ENCODE measurements around the gene CELF6.

The CELF6 gene

GRCh38 chr15:72319985-72320671 lies at the start of gene CELF6:
TSS of gene CELF6 (minus strand) at chr15:72320157. CDS start at chr15:72319874, 283 bp downstream.
- peak; percentile 34 to 52 (median 35) for DNase-seq (ENCODE audit: low read depth in 2 of 3, low spot score in 1 of 3)

GRCh38 chr15:72368899-72369298 lies 48.9 kb upstream of the CELF6 start:
- no peak for DNase-seq (ENCODE audit: low read depth in 2 of 3, low spot score in 1 of 3)

GRCh38 chr15:72368325-72368724 lies 48.4 kb upstream of the CELF6 start:
- DNase-seq (ENCODE audit: low read depth in 2 of 3, low spot score in 1 of 3): no peak

GRCh38 chr15:72365844-72366243 lies 45.9 kb upstream of the CELF6 start:
- DNase-seq (ENCODE audit: low read depth in 2 of 3, low spot score in 1 of 3): no peak

GRCh38 chr15:72361176-72361575 lies 41.2 kb upstream of the CELF6 start:
- DNase-seq (ENCODE audit: low read depth in 2 of 3, low spot score in 1 of 3): no peak

GRCh38 chr15:72358650-72359171 lies 38.8 kb upstream of the CELF6 start:
- no peak for DNase-seq (ENCODE audit: low read depth in 2 of 3, low spot score in 1 of 3)

GRCh38 chr15:72358121-72358520 lies 38.2 kb upstream of the CELF6 start:
- DNase-seq (ENCODE audit: low read depth in 2 of 3, low spot score in 1 of 3): no peak

- no peak for DNase-seq (ENCODE audit: low read depth in 2 of 3, low spot score in 1 of 3)
Measured at GRCh38 chr15:72354496-72354895, 34.5 kb upstream of the CELF6 start.

GRCh38 chr15:72353266-72353665 lies 33.3 kb upstream of the CELF6 start:
- no peak for DNase-seq (ENCODE audit: low read depth in 2 of 3, low spot score in 1 of 3)

- no peak for DNase-seq (ENCODE audit: low read depth in 2 of 3, low spot score in 1 of 3)
Measured at GRCh38 chr15:72345806-72346205, 25.8 kb upstream of the CELF6 start.

GRCh38 chr15:72345280-72345679 lies 25.3 kb upstream of the CELF6 start:
- DNase-seq (ENCODE audit: low read depth in 2 of 3, low spot score in 1 of 3): no peak

GRCh38 chr15:72344602-72345001 lies 24.6 kb upstream of the CELF6 start:
- DNase-seq (ENCODE audit: low read depth in 2 of 3, low spot score in 1 of 3): no peak

GRCh38 chr15:72342385-72342784 lies 22.4 kb upstream of the CELF6 start:
- DNase-seq (ENCODE audit: low read depth in 2 of 3, low spot score in 1 of 3): no peak

- DNase-seq (ENCODE audit: low read depth in 2 of 3, low spot score in 1 of 3): no peak
Measured at GRCh38 chr15:72341361-72341760, 21.4 kb upstream of the CELF6 start.

- no peak for DNase-seq (ENCODE audit: low read depth in 2 of 3, low spot score in 1 of 3)
Measured at GRCh38 chr15:72340366-72340765, 20.4 kb upstream of the CELF6 start.

- DNase-seq (ENCODE audit: low read depth in 2 of 3, low spot score in 1 of 3): no peak
Measured at GRCh38 chr15:72339777-72340177, 19.8 kb upstream of the CELF6 start.

- DNase-seq (ENCODE audit: low read depth in 2 of 3, low spot score in 1 of 3): no peak
Measured at GRCh38 chr15:72338617-72339321, 18.8 kb upstream of the CELF6 start.

GRCh38 chr15:72338148-72338547 lies 18.2 kb upstream of the CELF6 start:
- DNase-seq (ENCODE audit: low read depth in 2 of 3, low spot score in 1 of 3): no peak

- no peak for DNase-seq (ENCODE audit: low read depth in 2 of 3, low spot score in 1 of 3)
Measured at GRCh38 chr15:72334842-72335241, 14.9 kb upstream of the CELF6 start.

- no peak for DNase-seq (ENCODE audit: low read depth in 2 of 3, low spot score in 1 of 3)
Measured at GRCh38 chr15:72331021-72331420, 11.1 kb upstream of the CELF6 start.

GRCh38 chr15:72323752-72324151 lies 3.8 kb upstream of the CELF6 start:
- DNase-seq (ENCODE audit: low read depth in 2 of 3, low spot score in 1 of 3): no peak

- peak in 1 of 3 donors; percentile 20 for DNase-seq (ENCODE audit: low read depth in 2 of 3, low spot score in 1 of 3)
Measured at GRCh38 chr15:72319360-72319984, 485 bp downstream of the CELF6 start.

Measured in stimulated activated CD4-positive, alpha-beta T cell treated with anti-CD3 and anti-CD28 coated beads, Interleukin-12 subunit alpha, Interleukin-12 subunit beta, amount 100 ng/mL, for 48 hours (primary cell).